ENCODE measurements around the gene RAB11FIP4.
A peak's percentile ranks its signal among the peaks of the same experiment; 100 is the strongest.

The RAB11FIP4 gene

GRCh38 chr17:31386542-31387075 lies 4.9 kb upstream of the RAB11FIP4 start:
- DNase-seq (ENCODE audit: low read depth in 2 of 2): no peak

- DNase-seq (ENCODE audit: low read depth in 2 of 2): no peak
Observed at GRCh38 chr17:31387438-31387837, 4.0 kb upstream of the RAB11FIP4 start.

GRCh38 chr17:31388351-31388750 lies 3.1 kb upstream of the RAB11FIP4 start:
- DNase-seq (ENCODE audit: low read depth in 2 of 2): no peak

GRCh38 chr17:31388770-31389656 lies 2.5 kb upstream of the RAB11FIP4 start:
- peak in 1 of 2 donors; percentile 28 for DNase-seq (ENCODE audit: low read depth in 2 of 2)

- no peak for DNase-seq (ENCODE audit: low read depth in 2 of 2)
Observed at GRCh38 chr17:31389657-31390381, 1.7 kb upstream of the RAB11FIP4 start.

GRCh38 chr17:31390426-31390747 lies 1.1 kb upstream of the RAB11FIP4 start:
- no peak for DNase-seq (ENCODE audit: low read depth in 2 of 2)

GRCh38 chr17:31390748-31391495 lies 553 bp upstream of the RAB11FIP4 start:
- DNase-seq (ENCODE audit: low read depth in 2 of 2): no peak

- no peak for DNase-seq (ENCODE audit: low read depth in 2 of 2)
Observed at GRCh38 chr17:31392002-31392855, 754 bp downstream of the RAB11FIP4 start.

- no peak for DNase-seq (ENCODE audit: low read depth in 2 of 2)
Observed at GRCh38 chr17:31392856-31393748, 1.6 kb downstream of the RAB11FIP4 start.

GRCh38 chr17:31393749-31394146 lies 2.3 kb downstream of the RAB11FIP4 start:
- DNase-seq (ENCODE audit: low read depth in 2 of 2): no peak

- peak; percentile 26 to 52 for DNase-seq (ENCODE audit: low read depth in 2 of 2)
Observed at GRCh38 chr17:31394544-31394943, 3.1 kb downstream of the RAB11FIP4 start.

- no peak for DNase-seq (ENCODE audit: low read depth in 2 of 2)
Observed at GRCh38 chr17:31397256-31397939, 5.9 kb downstream of the RAB11FIP4 start.

GRCh38 chr17:31398381-31399311 lies 7.2 kb downstream of the RAB11FIP4 start:
- no peak for DNase-seq (ENCODE audit: low read depth in 2 of 2)

GRCh38 chr17:31400481-31400950 lies 9.0 kb downstream of the RAB11FIP4 start:
- DNase-seq (ENCODE audit: low read depth in 2 of 2): no peak

- no peak for DNase-seq (ENCODE audit: low read depth in 2 of 2)
Observed at GRCh38 chr17:31401456-31402254, 10.2 kb downstream of the RAB11FIP4 start.

GRCh38 chr17:31404028-31404949 lies 12.8 kb downstream of the RAB11FIP4 start:
- DNase-seq (ENCODE audit: low read depth in 2 of 2): no peak
